GM13977 (cell line): ENCODE data around the gene TRAPPC5.
"Not testable (repeated sequence)": the region's sequence is repeated elsewhere in the genome, so short reads cannot be mapped to it uniquely, and the experiment has no call there.

Experiments used
- DNase-seq: peaks from one replicate; pipeline ENCODE4 v3.0.0; 2012; ENCODE audit warnings: low spot score
- CTCF ChIP-seq: IDR thresholded peaks from 2 replicates; pipeline ENCODE4 v1.5.1; 2012; ENCODE audit warnings: mild to moderate bottlenecking, control low read depth; ENCODE audit not compliant: insufficient read depth; ENCODE audit errors: extremely low read depth, missing control alignments
- in situ Hi-C: fragments of 300-500 bp; cut with MboI; formaldehyde crosslinking; loops from one replicate; pipeline ENCODE4 v1.12.0; 2022; ENCODE audit warnings: low sequenced_read_pairs, low pct_unique_long_range_greater_than_20kb, mixed read lengths, inconsistent platforms; ENCODE audit not compliant: unreplicated experiment

TRAPPC5 gene

GRCh38 chr19:7641290-7642276 is 39.0 kb upstream of the TRAPPC5 start:
- in situ Hi-C loops: no loop called here
- DNase-seq: no peak
- TF ChIP-seq CTCF: no peak

DNA sequence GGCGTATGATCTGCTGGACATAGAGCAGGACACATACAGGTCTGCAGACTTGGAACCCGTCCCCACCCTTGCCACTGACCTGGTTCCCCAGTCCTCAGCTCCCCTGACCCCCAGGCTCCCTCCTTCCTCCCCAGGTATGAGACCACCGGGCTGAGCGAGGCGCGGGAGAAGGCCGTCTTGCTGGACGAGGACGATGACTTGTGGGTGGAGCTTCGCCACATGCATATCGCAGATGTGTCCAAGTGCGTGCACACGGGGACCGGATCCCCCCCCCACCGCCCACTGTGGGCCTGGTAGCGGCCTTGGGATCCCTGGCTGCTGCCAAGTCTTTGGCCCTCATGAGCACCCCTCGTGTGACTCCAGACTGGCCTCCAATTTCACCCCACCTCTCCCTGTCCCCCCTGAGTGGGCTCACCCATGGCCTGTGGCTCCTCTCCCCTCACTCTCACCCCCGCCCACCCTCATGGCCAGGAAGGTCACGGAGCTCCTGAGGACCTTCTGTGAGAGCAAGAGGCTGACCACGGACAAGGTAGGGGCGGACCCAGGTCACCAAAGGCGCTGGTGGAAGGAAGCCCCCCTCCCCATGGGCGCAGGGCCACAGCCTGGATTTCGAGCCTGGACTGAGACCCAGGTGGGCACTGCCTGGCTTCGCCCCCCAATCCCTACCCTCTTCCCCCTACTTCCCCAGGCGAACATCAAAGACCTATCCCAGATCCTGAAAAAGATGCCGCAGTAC is 38.2 kb upstream of the TRAPPC5 start:
- in situ Hi-C loops: no loop called here
- no peak for TF ChIP-seq CTCF
- DNase-seq: no peak

GRCh38 chr19:7643031-7643415 is 37.6 kb upstream of the TRAPPC5 start:
- no peak for TF ChIP-seq CTCF
- no peak for DNase-seq
- in situ Hi-C loops: no loop called here

DNA sequence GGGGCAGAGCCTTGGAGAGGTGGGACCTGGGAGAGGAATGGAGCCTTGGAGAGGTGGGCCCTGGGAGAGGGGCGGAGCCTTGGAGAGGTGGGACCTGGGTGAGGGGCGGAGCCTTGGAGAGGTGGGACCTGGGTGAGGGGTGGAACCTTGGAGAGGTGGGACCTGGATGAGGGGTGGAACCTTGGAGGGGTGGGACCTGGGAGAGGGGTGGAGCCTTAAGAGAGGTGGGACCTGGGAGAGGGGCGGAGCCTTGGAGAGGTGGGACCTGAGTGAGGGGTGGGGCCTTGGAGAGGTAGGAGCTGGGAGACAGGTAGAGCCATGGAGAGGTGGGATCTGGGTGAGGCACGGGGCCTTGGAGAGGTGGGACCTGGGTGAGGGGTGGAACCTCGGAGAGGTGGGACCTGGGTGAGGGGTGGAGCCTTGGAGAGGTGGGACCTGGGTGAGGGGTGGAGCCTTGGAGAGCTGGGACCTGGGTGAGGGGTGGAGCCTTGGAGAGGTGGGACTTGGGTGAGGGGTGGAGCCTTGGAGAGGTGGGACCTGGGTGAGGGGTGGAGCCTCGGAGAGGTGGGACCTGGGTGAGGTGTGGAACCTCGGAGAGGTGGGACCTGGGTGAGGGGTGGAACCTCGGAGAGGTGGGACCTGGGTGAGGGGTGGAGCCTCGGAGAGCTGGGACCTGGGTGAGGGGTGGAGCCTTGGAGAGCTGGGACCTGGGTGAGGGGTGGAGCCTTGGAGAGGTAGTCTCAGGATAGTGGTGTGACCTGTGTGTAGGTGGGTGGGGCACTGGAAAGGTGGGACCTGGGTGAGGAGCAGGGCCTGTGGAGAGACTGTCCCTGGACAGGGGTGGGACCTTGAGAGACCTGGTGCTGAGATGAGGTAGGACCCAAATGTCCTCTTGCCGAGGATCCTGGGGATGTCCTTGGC is 36.7 kb upstream of the TRAPPC5 start:
- DNase-seq: peak; percentile 55
- in situ Hi-C loops: not testable (repeated sequence)

- TF ChIP-seq CTCF: no peak
- in situ Hi-C loops: no loop called here
- no peak for DNase-seq
These were observed 36.1 kb upstream of the TRAPPC5 start for GRCh38 chr19:7644550-7644877.

DNA sequence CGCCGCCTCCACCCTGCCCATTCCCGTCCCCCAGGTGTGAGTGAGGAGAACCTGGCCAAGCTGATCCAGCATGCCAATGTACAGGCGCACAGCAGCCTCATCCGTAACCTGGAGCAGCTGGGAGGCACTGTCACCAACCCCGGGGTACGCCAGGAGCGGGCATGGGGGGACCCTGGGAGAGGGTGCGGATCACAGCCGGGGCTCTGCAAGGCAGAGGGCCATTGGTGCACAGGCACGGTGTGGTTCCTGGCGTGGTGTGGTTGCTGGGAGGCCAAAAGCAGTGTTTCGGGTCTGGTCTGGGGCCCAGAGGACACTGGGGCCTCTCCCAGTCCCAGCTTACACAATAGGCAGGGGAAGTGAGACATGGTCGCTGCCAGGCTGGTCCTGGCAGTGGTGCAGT is 35.5 kb upstream of the TRAPPC5 start:
- no peak for DNase-seq
- in situ Hi-C loops: no loop called here
- no peak for TF ChIP-seq CTCF
